Measurements from ENCODE around the gene TMEM35B.
"Not testable (repeated sequence)": the region's sequence is repeated elsewhere in the genome, so short reads cannot be mapped to it uniquely, and the experiment has no call there.

The TMEM35B gene

DNA sequence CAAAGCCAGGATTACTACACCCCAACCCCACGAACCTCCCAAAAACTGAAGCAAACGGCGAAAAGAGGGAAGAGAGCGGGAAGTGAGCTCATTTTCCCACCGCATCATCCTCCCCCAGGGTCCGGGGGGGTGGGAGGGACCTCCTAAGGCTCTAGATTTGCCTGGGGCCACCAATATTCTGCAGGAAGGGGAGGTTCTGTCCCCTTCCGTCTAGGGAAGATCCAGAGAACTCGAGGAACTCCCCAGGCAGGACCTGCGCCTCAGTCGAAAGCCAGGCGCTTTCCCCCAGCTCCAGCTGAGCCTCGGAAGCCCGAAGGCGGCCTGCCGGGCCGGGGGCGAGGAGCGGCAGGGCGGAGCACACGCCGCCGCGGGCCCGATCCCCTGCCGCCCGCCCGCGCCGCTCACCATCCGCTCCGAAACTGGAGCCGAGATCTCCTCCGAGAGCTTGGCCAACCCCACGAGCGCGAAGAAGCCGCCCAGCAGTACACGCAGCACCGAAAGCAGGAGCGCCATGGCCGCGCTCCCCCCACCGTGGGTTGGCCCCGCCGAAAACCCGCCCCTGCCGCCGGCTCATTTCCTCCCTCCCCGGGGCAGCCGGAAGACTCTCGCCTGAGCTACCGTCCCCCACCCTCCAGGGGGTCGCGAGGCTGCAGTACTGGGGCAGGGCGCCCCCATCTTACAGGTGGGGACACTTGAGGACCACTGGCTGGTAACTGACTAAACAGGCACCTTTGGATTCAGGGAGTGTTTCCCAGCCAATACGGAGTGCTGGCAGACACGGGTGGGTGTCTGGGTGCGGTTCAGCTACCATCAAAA lies at the start of gene TMEM35B:
Gene TMEM35B, minus strand, starts transcription at position 555 of the 816 bp plus-strand sequence. Its CDS starts 42 bp downstream, at position 513.
- DNase-seq: peak; percentile 67 to 73

DNA sequence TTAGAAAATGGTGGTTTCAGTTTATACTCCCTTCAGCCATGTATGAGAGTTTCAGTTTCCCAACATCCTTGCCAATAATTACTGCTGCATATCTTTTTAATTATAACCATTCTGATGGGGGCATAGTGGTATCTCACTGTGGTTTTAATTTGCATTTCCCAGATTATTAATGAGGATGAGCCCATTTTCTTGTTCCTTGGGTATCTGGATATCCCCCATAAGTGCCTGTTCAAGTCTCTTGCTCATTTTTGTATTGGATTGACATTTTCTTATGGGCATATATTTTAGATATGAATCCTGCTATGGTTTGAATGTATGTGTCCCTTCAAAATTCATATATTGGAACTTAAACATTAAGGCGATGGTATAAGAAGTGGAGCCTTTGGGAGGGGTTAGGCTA lies 48.2 kb upstream of the TMEM35B start:
- no peak for DNase-seq

DNA sequence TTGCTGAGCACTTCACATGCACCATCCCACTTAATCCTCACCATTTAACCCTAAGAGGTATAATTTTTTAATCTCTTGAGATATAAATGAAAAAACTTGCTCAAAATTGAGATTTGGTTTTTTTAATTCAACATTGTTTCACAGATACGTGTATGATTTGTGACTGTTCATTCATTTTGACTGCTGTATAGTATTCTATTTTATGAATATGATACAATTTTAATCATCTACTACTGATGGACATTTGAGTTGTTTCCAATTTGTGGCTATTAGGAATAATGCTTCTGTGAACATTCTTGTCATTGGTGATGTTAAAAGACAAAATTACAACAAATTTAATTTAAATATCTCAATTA lies 47.2 kb upstream of the TMEM35B start:
- no peak for DNase-seq

DNA sequence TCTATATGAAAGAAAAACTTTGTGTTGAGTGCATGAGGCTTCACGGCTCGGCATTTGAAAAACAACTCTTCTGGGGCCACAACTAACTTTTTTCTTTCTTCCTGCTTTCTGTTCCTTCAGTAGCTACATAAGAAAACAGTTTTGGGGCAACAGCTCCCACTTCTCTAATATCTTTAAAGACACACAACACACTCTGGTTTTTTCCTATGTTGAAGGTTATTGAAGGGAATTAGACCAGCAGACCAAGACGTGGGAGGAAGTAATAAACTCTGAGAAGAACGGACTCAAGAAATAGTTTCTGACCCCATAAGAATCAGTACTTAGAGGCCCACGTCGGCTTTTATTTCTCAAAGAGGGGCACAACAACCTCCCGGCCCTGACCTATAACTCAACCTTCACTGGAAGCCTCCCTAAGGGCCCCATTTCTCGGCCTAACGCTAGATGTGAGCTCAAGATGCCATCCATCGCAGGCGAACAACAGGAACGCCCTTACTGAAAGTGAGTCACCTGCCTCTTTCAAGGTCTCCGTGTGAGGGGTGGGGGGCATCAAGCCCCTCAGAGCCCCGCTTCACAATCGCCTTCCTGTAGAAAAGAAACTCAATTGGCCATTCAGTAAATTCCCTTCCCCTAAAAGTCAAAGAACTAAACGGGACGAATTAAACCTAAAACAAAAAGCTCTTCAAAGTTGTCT lies 45.8 kb upstream of the TMEM35B start:
- DNase-seq: peak; percentile 26 to 32

DNA sequence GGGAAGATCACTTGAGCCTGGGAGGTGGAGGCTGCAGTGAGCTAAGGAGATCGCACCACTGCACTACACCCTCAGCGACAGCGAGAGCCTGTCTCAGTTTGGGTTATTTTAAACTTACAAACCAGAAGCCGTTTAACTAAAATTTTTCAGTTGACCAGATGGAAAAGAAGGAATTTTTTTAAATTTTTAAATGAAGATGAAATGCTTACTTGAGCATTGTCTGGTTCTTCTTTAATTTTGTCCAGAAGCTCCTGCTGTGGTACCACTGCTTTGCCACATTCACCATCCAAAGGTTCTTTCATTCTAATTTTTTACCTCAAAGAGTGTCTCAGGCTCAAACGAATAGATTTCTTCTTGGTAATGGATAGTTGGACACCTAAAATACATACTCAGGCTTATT lies 45.2 kb upstream of the TMEM35B start:
- no peak for DNase-seq

DNA sequence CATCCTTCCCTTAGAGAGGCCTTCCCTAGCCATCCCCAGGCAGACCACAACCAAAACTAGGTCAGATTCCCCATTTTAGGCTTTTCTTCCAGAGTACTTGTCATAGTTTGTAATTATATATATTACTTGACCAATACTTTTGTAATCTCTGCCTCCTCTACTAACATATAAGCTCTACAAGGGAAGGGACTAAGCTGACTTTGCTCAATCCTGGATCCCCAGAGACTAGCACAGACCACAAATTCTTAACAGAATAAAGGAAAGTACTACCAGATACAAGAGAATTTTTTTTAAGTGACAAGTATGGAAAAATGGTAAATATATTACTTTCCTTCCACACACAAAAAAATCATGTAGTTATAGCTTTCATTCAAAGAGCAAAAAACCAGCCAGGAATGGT lies 44.6 kb upstream of the TMEM35B start:
- no peak for DNase-seq

DNA sequence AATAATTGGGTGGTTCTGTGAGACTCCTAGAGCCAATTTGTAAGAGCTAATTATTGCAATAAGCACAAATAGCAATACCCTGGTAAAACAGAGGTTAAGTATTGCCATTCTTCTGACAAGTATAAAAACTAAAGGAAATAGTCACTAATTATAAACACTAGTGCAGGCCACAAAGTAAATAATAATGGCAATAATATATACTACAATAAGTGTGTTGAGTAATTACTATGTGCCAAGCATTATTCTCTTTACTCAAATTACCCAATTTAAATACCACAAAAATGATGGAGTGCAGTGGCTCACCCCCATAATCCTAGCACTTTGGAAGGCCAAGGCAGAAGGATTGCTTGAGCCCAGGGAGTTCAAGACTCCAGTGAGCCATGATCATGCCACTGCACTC lies 31.3 kb upstream of the TMEM35B start:
- DNase-seq: no peak

DNA sequence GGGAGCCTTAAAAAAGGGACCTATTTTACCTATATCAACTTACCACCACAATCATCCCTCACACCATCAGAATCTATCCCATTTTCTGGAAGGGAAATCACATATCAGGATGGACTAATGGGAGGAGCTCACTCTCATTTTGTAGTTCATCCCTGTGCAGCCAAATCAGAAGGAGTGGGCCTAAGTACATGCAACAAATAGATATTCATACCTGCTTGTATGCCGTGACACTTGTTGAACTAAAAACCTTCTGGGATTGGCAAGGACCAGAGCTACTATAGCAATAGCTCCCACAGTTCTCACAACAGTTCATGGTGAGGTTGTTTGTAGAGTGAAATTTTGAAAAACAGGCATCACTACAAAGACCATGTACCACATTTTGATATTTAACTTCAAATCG lies 29.3 kb upstream of the TMEM35B start:
- no peak for DNase-seq

DNA sequence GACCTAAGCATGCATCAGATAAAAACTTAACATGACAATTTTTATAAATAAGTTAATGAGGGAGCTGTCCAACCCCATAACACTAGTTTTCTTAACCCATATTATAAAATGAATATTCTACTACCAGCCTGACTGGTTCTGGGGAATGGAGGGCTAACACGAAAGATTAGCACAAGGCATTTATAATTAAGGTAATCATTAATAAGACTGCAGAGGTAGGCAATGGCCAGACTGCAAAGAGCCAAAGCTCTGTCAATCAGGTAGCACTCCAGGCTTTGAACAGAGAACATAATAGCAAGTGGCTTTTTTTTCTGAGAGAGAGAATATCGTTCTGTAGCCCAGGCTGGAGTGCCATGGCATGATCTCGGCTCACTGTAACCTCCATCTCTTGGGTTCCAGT lies 20.6 kb upstream of the TMEM35B start:
- DNase-seq: no peak

DNA sequence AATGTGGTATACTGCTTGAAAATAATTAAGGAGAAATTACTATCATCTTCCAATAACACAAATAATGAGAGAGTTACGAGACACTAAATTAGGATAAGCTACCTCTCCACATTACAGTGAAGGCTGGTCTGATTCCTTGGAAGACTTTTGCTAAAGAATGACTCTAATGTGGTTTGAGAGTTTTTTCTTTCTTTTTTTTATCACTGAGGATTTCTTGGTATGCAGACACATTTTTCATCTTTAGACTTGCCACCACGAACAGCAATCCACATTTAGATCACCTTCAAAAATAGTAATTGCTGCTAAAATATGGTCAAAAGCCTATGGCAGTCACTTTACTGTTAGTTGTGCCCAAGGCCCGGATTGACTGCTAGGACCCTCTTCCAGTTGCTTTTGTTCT lies 16.6 kb upstream of the TMEM35B start:
- DNase-seq: no peak

DNA sequence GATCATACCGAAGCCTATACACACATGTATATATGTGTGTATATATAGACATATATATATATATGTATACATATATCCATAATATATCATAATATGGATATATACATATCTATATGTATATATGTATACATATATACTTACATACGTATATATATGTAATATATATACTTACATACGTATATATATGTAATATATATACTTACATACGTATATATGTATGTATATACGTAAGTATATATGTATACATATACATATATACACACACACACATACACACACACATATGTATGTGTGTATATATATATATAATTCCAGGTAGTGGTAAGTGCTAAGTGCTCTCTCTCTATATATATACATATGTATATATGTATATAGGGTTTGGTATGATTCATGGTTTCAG lies 9.7 kb upstream of the TMEM35B start:
- no peak for DNase-seq

DNA sequence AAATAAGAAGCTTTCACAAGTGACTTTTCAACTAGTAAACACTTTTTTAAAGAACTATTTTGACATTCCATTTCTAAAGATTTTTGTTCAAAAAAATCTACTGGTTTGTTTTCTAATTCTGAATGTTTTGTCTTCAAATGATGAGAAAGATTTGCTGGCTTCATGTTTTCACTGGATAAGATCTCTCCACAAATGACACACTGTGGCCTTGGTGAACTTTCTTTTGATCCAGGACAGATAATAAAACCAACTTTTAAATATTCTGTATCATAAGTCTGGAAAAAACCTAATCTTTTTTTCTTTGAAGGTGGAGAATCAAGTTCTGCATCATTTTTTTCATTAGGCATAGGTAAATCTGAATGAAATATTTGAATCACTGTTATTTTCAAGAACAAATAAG lies 3.4 kb upstream of the TMEM35B start:
- no peak for DNase-seq

DNA sequence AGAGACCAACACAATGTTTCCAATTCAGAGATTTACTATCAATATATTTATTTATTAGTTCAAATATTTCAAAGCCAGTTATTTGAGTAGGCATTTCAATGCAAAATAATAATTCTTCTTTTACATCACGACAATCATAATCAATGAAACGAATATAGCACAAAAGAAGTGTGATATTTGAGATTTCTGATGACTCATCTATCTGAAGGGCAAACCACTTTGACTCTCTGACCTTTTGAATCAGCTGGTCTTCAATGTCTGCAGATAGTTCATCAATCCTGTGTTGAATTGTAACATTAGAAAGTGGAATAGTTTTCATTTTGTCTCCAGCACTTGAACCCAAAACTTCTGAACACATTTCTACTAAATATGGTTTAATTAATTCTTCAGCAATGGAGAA lies 3.0 kb upstream of the TMEM35B start:
- no peak for DNase-seq

DNA sequence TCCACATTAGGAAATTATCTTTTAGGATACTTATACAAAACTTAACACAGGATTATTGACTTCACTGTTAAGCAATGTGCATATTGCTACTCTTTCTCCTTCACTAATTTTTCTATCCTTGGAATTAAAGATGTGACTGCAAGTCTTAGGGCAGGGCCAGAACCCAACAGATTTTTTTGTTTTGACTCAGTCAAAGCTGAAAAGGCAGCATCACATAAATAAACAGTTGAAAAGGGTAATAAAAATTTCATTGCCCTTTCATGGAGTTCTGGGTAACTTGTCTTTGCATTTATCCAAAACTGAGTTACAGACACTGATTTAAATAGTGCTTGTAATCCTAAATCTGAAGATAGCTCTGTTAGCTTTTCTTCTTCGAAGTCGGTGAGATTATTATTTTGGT lies 1.9 kb upstream of the TMEM35B start:
- no peak for DNase-seq

DNA sequence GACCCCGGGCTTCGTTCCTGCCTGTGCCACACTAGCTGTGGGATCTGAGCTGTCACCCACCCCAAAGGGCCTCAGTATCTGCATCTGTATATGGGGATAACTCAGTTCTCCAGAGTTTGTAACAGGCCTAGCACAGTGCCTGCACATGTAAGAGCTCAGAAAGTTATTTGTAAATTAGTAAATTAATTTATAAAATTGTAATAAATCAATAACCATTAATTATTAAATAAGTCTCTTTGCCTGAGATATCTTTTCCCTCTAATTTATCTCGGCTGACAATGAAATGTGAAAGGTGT lies 410 bp upstream of the TMEM35B start:
- DNase-seq: not testable (repeated sequence)

DNA sequence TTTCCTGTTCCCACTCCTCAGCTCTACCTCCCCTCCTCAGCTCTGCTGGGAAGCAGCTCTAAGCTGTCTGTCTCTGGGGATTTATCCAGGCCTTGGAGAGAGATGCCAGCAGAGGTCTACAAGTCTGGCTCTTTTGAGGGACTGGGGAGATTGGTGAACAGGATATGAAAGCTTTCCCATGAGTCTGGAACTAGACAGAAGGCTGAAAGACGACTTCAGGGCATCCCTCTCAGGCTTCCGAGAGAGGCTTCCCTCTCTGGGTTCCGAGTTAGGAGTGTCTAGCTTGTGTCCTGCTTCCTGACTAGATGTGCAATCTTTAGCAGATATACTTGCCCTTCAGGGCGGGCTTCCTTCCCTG lies 733 bp downstream of the TMEM35B start:
- no peak for DNase-seq

DNA sequence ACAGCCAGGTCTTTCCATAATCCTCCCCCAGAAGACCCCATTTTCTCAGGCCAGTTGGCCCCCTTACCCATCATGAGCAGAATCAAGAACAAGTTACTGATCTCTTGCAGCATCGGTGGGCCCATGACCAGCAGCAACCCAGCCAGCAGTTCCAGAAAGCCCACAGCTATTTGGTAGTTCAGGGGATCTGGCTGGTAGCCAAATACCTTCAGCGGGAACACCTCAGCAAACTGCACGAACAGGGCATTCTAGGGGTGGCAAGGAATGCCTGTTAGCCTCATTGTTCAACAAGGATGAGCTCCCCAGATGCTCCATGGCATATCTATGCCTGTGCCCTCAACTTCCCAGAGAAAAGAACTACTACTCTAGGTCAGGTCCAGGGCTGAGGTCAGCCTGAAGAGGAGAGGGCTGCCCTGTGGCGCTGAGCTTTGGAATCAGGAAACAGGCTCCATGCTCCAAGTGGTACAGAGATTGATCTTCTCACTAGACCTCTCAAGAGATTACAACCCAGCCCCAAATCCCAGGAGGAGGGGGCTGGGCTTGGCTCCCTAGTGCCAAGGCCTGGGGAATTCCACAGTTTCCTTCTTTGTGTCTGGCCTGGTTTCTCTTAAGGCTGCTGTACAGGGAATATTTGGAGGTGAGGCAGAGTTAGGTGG lies 1.3 kb downstream of the TMEM35B start:
- DNase-seq: no peak

DNA sequence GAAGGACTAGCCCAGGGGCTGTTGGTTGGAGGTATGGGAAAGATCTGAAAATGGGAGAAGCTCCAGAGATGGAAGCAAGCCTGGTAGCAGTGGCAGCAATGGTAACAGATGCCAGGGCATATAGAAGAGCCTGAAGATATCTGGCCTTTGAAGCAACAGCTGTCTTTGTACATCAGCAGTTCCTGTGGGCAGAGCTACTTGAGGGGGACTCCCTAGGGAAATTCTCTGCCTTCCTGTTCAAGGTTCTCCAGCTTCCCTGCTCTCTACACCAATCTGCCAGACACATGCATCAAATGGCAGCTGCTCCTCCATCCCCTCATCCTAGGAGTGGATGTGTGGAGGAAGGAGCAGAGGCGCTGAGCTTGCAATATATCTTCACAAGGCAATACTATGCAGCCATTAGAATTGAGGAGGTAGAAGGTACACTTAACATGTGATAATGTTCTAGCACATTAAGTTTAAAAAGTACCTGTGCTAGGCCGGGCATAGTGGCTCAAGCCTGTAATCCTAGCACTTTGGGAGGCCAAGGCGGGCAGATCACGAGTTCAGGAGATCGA lies 2.2 kb downstream of the TMEM35B start:
- no peak for DNase-seq

DNA sequence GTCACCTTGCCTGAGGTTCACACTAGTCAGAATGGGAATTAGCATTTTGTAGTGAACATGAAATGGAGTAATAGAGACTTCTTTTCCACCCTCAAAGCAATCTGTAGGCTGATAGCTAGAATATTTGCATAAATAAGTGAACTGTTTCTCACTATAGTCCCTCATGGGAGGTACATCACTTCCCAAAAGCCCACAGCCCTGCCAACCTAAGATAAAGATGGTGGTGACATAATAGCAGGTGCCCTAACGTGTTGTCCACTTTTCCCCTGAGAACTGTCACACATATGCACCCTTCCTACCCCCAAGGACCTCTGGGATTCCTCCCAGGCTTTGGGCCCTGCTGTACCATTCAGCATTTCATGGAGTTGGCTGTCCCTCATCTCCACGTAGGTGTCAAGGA lies 4.4 kb downstream of the TMEM35B start:
- no peak for DNase-seq

DNA sequence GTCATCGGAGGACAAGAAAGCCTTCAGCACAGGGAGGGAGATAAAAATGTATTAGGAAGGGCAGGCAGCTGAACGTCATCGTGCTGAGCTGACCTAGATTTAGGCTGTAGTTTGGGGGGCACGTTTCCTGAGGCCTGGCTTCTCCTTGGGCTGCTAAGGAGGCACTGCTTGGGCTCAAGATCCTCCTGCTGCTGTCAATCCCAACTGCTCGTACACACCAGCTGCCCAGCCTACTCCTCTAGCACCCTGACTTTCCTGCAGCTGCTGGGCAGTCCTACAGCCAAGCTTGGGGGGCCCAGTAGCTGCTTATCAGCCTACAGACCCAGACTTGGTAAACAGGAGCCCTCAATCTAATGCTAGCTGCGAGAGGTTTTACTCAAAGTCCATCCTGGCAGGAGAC lies 6.2 kb downstream of the TMEM35B start:
- no peak for DNase-seq

DNA sequence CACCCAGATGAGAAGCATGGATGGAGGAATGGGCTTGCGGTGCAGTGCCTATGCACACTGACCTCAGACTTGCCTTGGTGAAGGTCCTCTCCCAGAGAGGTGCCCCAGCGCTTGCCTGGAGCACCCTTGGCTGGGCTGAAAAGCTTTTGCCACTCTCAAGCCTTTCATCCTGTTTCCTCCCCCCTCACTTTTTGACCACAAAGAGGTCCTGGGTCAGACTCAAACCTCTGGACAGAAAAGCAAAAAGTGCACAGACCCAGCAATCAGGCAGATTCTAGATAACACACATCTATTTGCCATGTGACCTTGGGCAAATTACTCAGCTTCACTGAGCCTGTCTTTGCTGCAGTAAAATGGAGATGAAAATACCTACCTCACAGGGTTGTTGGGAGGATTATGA lies 7.3 kb downstream of the TMEM35B start:
- no peak for DNase-seq

DNA sequence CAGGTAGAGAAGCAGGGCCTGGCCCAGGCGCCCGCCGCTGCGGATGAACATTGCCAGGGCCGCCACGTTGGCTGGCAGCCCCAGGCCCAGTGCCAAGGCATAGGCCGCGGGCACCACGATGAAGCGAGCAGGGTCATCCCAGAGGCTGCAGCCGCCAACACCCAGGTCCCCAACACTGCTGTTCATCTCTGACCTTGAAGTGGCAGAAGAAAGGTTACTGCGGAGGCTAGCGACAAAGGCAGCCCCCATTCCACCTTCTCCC lies 8.0 kb downstream of the TMEM35B start:
- DNase-seq: no peak

DNA sequence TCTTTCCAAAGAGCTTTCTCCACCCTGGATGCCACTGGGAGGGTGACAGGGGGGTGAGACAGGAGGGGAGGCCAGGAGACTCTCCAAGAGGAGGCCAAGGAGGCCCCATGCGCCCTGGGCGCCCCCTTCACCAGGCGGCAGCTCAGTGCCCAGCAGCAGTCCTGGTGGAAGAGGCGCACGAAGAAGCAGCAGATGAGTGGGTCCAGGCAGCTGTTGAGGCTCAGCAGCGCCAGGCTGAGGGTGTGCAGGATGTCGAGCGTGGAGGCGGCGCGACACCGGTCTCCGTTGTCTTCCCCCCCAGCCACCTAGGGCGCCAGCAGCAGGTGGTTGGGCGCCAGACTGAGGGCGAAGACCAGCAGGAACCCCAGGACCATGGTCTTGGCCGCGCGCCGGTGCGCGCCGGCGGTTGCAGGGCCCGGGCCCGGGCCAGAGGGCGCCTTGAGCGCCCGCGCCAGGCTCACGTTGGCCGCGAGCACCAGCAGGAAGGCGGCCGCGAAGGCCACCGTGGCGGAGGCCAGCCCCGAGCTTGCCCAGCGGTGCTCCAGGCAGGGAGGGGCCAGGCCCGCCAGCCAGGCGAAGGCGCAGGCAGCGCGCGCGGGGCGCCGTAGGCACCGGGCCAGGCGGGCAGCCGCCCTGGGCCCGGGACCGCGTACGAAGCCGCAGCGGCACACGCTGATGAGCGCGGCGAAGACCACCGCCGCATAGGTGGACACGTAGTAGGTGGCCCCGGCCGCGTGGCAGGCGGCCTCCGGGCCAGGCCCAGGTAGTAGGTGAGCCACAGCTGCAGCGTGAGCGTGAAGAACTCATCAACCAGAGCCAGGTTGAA lies 8.6 kb downstream of the TMEM35B start:
- no peak for DNase-seq

DNA sequence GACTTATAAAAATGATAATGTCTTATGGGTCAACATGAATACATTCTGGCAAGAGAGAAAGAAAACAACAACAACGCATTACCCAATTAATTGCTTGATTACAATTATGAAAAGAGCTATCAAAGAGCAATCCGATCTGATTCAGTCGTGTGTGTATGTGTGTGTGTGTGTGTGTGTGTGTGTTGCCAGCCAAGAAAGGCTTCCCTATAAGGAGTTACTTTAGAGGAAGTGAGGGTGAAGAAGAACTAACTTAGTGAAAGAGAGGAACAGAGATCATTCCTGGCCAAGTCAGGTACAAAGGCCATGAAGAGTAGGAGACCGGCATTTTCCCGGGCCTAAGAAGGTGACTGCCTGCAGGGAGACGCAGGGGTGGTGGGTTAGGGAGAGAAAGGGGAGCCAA lies 9.4 kb downstream of the TMEM35B start:
- no peak for DNase-seq

Measured in stimulated activated CD4-positive, alpha-beta T cell treated with anti-CD3 and anti-CD28 coated beads, Interleukin-2, amount 100 ng/mL, for 48 hours (primary cell).